ENCODE measurements around the gene GMPPB.

DNA sequence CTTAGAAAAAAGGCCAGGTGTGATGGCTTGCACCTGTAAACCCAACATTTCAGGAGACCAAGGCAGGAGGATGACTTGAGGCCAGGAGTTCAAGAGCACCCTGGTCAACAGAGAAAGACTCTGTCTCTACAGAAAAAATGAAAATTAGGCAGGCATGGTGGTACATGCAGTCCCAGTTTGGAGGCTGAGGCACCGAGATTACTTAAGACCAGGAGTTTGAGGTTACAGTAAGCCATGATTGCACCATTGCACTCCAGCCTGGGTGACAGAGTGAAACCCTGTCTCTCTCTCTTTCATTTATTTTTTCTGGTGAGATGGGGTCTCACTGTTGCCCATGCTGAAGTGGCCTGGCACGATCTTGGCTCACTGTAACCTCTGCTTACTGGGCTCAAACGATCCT, 37.9 kb upstream of the GMPPB start:
- TF ChIP-seq CTCF (conservative IDR thresholded peaks at IDR 0.05 in 1 of 2, IDR thresholded peaks at IDR 0.05 in 1 of 2; ENCODE audit: extremely low read depth in 1 of 2, insufficient read depth in 1 of 2, low read depth in 1 of 2, low read length in 2 of 2) = no peak
- no peak for TF ChIP-seq EZH2 (IDR thresholded peaks at IDR 0.05; ENCODE audit: borderline replicate concordance, low read length)
